ENCODE results near the gene PHGDH.
A peak's percentile ranks its signal among the peaks of the same experiment; 100 is the strongest.

PHGDH gene

GRCh38 chr1:119732465-119733168, 20.9 kb downstream of the PHGDH start:
- DNase-seq: no peak

- no peak for DNase-seq
Measured at GRCh38 chr1:119733754-119734153, 22.0 kb downstream of the PHGDH start.

- no peak for DNase-seq
Measured at GRCh38 chr1:119735217-119735616, 23.5 kb downstream of the PHGDH start.

- no peak for DNase-seq
Measured at GRCh38 chr1:119736649-119737039, 24.9 kb downstream of the PHGDH start.

GRCh38 chr1:119737040-119737682, 25.4 kb downstream of the PHGDH start:
- no peak for DNase-seq

DNA sequence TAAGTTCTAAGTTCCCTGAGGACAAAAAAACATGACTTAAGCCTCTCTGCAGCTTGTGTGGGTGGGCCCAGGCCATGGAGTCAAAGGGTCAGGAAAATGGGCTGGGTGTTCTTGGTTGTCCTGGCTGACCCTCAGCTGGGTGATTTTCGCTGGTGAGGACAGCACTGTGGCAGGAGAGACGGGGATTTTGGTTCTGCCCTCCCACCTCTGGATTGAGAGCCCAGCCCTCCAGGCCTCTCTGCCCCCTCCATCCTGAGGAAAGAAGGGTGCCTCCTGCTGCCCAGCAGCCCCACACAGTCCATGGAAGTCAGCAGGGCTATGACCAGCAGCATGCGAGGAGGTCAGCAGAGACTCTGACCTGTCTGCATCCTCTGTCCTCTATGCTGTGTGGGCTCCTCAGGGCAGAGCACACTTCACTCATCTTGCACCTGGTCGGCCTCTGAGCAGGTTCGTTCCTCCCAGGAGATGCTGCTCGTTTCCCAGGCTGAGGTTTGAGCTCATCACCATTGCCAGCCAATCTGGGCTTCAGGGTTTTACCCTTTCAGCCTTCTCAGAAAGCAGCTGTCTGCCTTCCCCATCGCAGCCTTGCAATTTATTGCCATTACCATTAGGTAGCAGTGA, 26.5 kb downstream of the PHGDH start:
- DNase-seq: no peak

- no peak for DNase-seq
Measured at GRCh38 chr1:119739150-119739549, 27.4 kb downstream of the PHGDH start.

DNA sequence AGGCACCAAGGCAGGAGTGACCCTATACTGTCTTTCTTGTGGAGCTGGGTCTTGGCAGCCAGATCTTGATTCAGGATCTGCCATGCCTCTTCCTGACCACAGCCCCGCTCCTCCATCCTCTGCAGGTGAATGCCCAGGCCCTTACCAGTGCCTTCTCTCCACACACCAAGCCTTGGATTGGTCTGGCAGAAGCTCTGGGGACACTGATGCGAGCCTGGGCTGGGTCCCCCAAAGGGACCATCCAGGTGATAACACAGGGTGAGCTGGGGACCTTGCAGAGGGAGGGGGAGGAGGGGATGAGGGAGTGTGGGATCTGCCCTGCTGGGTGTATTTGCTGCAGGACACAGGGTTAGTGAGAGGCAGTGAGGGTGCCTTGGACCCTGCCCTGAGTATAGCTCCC, 28.5 kb downstream of the PHGDH start:
- no peak for DNase-seq

DNA sequence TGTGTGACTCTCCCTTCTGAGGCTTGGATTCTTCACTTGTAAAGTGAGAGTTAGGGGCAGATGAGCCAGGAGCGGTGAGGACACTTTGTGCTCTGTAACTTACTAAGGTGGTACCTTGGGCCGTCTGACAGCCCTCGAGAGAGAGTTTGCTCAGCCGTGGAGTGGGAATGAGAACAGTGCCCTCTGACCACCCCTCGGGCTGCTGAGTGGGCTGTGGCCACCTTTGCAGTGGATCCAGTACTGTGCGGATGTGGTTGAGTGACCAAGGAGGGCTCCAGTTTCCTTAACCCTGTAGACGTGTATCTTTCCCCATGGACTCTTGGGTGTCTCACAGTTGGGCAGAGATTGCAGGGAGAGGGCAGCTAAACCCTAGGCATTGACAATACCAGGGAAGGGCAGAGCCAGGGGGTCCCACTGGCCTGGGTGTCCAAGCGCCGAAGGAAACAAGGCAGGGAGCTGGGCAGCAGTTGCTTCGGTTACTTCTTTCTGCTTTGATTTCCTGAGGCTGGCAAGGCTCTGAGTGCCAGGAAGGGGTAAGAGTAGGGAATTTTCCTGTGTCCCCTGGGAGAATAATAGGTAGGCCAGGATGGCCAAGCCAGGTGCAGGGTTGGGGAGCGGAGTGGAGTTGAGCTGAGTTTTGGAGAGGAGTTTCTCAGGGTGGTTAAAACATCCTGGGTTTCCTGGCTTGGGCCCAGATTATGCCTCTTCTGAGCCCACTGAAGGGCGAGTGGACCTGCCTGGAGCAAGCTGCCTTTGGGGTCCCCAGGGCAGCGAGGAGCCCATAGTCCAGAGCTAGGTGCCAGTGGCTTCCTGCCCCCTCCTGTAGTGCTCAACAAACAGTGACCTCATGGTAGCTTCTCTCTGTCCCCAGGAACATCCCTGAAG, 29.4 kb downstream of the PHGDH start:
- DNase-seq: no peak

DNA sequence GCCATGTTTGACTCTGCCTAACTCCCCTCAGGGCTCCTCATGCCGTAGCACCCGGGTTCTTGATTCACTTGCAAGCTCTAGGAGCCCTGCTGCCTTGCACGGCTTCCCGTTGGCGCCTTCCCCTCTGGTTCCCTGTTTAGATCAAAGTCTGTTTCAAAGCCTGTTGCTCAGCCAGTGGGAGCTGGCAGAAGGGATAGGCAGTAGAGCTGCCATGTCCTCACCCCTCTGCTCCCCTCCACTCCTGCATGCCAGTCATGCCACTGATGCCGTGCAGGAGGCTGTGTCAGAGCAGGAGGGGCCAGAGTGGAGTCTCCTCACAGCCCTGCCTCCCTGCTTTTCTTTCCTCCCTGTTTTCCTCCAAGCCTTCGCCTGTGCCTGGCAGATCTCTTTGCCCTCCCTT, 30.5 kb downstream of the PHGDH start:
- DNase-seq: no peak

DNA sequence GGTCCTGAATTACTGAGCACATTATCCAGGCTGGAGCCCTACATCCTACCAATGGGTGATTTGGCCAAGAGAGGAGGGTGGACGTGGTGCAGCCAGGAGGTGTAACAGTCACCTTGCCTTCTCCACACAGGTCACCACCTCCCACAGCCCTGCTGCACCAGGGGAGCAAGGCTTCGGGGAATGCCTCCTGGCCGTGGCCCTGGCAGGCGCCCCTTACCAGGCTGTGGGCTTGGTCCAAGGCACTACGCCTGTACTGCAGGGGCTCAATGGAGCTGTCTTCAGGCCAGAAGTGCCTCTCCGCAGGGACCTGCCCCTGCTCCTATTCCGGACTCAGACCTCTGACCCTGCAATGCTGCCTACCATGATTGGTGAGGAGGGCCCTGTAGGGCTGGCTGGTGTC, 30.9 kb downstream of the PHGDH start:
- no peak for DNase-seq

DNA sequence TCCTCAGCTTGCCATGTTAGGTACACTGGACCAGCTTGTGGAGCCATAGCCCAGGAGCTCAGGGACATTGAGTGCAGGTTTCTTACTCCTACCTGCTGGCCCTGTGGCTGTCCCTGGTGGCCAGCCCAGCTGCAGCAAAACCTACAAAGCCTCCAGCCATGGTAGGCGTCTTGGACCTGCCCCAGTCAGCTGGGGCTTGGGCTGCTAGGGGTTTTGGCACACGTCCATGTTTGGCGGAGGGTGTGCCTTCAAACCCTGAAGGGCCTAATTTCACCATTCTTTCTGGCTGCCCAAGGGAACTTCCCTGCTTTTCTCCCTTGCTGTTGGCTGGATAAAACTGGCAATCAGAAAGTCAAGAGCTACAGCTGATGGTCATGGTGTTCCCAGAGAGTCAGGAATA, 31.6 kb downstream of the PHGDH start:
- DNase-seq: no peak

DNA sequence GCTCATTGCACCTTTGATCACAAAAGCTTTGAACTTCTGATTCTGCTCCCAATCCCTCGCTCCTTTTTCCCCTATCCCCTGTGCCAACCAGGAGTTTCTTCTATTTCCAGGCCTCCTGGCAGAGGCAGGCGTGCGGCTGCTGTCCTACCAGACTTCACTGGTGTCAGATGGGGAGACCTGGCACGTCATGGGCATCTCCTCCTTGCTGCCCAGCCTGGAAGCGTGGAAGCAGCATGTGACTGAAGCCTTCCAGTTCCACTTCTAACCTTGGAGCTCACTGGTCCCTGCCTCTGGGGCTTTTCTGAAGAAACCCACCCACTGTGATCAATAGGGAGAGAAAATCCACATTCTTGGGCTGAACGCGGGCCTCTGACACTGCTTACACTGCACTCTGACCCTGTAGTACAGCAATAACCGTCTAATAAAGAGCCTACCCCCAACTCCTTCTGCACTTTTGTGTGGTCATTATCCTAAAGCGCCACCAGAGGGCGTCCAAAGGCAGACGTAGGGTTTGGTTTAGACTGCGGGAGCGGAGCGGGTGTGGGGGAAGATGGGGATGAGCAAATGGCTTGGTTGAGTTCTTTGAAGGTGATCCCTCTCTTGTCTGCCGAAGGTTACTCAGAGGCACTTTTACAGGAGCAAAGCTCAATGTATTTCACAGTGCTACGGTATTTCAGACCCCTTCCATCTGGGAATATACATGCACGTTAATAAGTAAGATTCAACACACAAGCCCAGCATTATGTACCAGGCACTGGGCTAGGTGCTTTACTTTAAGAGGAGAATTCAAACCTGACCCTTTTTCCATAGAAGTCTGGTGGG, 32.3 kb downstream of the PHGDH start:
- peak; percentile 26 to 29 for DNase-seq

- DNase-seq: no peak
Measured at GRCh38 chr1:119744598-119744942, 32.8 kb downstream of the PHGDH start.

GRCh38 chr1:119745034-119745433, 33.3 kb downstream of the PHGDH start:
- DNase-seq: no peak

DNA sequence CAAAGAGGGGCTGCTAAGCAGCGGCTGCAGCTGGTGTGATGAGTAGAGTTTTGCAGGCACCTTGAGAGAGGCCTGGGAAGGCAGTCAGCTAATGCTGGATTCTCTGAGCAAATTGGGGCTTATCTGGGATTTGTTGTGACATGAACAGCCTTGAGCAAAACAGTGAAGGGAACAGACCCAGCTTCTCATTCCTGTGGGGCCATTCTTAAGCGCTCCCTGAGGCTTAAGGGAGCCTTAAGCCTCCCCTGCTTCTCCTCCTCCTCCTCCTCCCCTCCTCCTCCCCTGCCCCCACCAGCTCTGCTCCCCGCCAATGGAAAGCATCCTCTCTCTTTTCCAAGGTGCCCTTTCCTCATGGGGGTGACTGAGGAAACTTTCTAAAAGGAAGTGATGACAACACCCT, 35.7 kb downstream of the PHGDH start:
- no peak for DNase-seq

DNA sequence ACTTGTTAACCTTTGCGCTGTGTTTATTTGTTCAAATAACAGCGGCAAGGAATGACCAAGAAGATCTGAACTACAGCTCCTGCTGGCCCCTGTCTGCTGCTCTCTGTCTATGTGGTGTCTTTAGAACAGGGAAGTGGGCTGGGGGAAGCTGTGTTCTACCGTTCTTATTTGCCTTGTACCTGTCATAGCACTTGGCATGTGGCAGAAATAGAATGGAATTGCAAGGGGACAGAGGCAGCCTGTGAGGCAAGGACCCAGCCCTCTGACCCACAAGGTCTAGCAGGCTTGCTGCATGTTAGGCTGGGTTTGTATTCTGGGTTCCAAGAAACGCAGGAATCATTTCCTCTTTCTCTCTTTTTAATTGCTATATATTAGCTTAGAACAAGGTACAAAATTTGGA, 36.3 kb downstream of the PHGDH start:
- no peak for DNase-seq

DNA sequence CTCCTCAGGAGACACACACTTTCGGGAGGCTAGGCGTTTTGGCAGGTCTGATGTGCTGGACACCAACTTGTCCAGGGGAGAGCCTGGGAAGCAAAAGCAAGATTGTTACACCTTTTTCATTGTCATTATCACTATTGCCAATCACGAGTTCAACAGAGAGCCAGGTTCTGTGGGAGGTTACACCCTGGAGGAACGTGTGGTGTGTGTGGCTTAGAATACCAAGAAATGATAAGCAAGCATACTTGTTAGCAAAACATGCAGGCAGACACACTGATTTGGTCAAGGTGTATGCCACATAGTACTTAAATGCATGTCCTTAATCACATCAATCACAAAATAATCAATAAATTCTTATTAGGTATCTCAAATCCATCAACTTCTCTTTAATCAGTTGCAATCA, 40.9 kb downstream of the PHGDH start:
- DNase-seq: no peak

GRCh38 chr1:119758584-119758983, 46.9 kb downstream of the PHGDH start:
- DNase-seq: no peak

DNA sequence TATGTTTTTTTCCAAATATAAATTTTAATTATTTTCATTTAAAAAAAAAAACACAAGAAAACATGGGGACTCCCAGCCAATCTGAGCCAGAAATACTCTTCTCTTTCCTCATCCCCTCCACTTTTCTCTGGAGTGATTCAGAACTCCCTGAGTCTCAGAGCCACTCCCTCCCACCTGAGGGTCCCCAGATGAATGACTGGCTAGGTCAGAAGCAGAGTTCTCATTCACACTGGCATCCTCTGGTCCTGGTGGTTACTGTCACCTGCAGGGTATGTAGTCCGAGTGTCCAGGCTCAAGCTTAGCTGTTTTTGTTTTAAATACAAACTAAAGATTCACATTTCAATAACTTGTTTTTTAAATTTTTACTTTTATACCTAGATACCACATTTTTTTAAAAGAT, 50.7 kb downstream of the PHGDH start:
- DNase-seq: no peak

DNA sequence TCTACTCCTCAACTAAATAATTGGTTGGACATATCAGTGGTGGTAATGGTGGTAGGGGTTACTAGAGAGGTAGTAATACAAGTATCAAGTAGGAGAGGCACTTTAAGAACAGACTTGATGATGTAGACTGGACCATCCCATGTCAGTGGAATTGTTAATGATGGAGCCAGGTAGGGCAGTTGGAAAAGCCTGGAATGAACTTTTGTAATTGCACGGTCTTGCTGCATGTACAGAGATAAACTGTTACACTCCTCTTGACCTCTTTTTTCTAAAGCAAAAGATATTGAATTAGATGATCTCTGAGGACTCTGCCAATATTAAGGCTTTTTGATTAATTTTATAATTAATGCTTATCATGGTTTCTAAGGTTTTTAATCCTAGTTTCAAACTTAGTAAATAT, 51.2 kb downstream of the PHGDH start:
- DNase-seq: no peak

DNA sequence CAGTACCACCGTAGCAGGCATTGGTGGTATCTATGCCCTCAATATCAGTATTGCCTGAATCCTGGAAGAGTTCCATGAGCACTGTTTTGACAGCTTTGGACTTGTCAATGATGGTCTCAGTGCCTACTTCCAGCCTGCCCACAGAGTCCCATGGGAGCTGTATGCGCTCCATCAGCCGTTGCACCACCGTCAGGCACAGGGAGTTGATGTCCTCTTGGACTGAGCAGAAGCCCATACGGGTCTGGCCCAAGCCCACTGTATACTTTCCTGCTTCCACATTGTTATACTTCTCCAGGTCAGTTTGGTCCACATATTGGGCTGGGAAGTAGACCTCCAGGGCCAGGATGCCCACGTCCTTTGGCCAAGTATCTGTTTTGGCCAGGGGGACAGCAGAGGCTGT, 52.5 kb downstream of the PHGDH start:
- DNase-seq: no peak

GRCh38 chr1:119766374-119766794, 54.6 kb downstream of the PHGDH start:
- DNase-seq: no peak
